B cell (primary cell): ENCODE measurements around the gene GINM1.

ENCODE experiments used
- CTCF ChIP-seq: fragments of 200-600 bp; IDR thresholded peaks from one replicate; pipeline ENCODE4 v1.8.0; 2022; ENCODE audit warnings: antibody characterized with exemption, mild to moderate bottlenecking
- EZH2 ChIP-seq: IDR thresholded peaks from 2 replicates; pipeline ENCODE4 v1.6.1; 2012; ENCODE audit warnings: borderline replicate concordance, low read depth, mild to moderate bottlenecking, moderate library complexity, low read length; ENCODE audit not compliant: insufficient read depth, poor library complexity, severe bottlenecking

DNA sequence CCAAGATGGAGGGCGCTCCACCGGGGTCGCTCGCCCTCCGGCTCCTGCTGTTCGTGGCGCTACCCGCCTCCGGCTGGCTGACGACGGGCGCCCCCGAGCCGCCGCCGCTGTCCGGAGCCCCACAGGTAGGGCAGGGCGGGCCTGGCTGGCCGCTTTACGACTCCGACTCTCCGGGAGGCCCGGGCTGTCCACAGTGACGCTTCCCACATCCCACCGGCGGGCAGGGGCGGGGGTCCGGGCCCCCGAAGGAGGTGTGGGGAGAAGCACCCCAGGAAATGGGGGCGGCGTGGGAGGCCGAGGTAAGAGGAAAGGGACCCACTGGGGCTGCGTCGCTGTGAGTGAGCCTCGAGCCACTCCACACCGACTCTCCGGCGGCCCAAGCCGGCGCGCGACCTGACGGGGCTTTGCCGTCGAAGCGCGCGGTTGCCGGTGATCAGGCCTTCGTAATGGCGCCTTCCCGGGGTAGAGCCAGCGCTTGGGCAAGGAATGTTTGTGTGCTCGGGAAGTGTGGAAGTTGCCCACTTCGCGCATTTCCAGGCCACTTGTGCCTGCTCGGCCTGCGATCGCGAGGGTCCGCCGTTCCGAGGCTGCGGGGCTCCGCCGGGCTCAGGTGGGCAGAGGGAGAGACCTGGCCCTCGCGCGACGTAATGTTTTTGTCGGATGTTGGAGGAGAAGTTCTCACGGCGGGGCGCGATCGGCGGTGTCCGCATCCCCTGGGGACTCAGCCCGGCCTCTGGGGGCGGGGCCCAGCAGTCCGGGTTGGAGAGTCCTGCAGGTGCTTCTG, 427 bp downstream of the GINM1 start:
- TF ChIP-seq CTCF = no peak
- TF ChIP-seq EZH2 = no peak
